ENCODE measurements around the gene ADNP. TPM values are rescaled to one million over a fixed set of nuclear protein-coding genes. Genes with fewer than 3 reads are reported as not detected.

Gene ADNP
- total RNA-seq, 4 donors from 2014 or later: 48.2 to 54.9 (median 52.7) TPM

DNA sequence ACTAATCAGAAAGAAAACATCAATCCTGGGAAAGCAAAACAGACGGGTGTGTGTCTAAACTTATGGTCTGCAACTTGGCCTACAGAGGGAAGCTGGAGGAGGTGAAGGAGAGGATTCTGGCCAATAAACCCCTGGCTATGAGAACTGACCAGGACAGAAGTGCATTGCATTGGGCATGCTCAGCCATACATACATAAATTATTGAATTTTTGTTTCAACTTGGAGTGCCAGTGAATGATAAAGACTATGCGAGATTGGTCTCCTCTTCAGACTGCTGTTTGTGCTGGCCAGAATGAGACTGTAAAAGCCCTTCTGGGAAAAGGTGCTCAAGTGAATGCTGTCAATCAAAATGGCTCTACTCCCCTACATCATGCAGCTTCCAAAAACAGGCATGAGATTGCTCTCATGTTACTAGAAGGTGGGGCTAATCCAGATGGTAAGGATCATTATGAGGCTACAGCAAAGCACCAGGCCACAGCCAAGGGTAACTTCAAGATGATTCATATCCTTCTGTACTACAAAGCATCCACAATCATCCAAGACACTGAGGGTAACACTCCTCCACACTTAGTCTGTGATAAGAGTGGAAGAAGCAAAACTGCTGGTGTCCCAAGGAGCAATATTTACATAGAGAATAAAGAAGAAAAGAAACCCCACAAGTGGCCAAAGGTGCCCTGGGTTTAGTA, 17.4 kb downstream of the ADNP start:
- TF ChIP-seq, protein P1, sequence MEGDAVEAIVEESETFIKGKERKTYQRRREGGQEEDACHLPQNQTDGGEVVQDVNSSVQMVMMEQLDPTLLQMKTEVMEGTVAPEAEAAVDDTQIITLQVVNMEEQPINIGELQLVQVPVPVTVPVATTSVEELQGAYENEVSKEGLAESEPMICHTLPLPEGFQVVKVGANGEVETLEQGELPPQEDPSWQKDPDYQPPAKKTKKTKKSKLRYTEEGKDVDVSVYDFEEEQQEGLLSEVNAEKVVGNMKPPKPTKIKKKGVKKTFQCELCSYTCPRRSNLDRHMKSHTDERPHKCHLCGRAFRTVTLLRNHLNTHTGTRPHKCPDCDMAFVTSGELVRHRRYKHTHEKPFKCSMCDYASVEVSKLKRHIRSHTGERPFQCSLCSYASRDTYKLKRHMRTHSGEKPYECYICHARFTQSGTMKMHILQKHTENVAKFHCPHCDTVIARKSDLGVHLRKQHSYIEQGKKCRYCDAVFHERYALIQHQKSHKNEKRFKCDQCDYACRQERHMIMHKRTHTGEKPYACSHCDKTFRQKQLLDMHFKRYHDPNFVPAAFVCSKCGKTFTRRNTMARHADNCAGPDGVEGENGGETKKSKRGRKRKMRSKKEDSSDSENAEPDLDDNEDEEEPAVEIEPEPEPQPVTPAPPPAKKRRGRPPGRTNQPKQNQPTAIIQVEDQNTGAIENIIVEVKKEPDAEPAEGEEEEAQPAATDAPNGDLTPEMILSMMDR (IDR thresholded peaks at IDR 0.05; ENCODE audit: low read depth): no peak

DNA sequence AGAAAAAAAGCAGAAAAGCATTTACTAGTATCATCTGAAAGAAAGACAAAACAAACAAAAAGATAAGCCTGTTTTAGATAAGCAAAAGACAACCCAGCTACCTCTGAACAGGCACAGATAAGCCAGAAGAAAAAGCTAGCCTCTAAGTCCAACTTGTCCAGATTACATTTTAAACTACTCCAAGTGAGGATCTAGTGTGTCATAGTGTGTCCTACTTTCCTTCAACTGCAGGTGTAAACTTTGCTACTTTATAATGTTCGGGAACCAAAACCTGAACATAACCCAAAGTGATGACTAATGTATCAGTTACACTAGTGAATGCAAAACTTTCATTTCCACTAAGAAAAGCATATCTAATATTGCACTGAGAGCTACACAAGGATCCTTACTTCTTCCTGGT, 19.5 kb downstream of the ADNP start:
- TF ChIP-seq, protein P1 (IDR thresholded peaks at IDR 0.05; ENCODE audit: low read depth): no peak

DNA sequence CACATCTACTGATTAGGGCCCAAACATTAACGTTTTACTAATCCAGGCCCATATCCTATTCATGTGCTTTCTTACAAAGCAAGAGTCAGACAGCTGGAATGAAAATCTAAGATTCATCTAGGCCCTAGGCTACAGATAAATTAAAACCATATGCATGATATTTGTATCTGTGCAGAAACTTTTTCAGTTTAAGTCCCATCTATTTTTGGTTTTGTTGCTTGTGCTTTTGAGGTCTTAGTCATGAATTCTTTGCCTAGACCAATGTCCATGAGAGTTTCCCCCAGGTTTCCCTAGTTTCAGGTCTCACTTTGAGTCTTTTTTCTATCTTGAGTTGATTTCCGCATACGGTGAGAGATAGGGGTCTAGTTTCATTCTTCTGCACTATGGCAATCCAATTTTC, 20.2 kb downstream of the ADNP start:
- TF ChIP-seq, protein P1 (IDR thresholded peaks at IDR 0.05; ENCODE audit: low read depth): no peak

DNA sequence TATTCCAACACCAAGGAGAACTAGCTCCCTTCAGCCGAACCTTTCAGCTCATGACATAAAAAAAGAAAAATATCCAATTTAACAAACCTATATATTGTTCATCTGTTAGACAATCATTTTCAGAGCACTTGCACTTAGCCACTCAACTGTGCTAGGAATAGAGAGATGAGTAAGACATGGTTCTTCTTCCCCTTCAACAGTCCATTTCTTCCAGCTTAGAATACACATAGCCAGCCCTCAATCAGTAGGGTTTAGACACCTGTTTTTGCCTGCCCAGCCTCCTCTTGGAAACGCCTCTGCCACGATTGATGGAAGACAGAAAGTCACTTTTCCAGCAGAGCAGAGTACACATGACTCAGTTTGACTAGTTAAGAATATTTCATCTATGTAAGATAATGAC, 21.8 kb downstream of the ADNP start:
- TF ChIP-seq, protein P1 (IDR thresholded peaks at IDR 0.05; ENCODE audit: low read depth): no peak

DNA sequence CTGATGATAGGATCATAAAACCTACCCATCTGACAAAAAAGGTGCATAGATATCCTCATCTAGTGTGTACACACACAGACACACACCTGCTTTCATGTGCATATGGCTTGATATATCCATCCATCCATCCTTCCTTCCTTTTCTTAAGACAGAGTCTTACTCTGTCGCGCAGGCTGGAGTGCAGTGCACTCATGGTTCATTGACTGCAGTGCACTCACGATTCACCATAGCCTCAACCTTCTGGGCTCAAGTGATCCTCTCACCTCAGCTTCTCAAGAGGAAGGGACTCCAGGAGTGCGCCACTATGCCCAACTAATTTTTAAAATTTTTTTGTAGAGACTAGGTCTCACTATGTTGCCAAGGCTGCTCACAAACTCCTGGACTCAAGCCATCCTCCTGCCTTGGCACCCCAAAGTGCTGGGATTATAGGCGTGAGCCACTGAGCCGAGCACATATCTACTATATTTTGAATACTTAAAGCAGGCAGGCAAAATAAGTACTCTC, 27.1 kb downstream of the ADNP start:
- TF ChIP-seq, protein P1 (IDR thresholded peaks at IDR 0.05; ENCODE audit: low read depth): no peak

DNA sequence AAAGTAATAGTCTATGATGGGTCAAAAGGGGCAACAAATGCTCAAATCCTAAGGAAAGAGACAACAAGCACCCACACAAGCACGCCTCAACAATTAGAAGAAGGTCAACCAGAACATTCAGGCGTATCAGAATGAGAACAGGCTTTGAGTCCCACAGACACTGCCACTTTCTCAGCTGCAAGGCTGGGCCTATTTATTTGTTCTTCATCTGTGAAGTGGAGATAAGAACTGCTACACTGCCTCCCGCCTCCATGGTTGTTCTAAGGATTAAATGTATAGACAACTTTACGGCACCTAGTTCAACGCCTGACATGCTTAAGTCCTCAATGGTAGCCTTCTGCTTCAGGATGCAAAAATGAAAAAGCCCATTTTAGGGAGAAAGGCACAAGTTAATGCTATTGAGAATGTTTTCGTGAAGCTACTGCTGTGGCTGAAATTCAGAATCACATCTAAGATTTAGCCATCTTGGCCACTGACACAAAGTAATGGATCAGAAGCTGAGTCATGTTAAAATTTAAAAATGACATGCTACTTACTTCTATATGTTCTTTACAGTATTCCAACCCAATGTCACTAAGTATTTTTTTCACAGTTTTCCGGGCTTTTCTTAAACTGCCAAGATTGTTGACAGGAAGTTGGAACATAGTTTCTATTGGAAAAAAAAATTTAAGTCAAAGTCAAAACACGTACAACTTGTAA, 27.7 kb downstream of the ADNP start:
- TF ChIP-seq, protein P1 (IDR thresholded peaks at IDR 0.05; ENCODE audit: low read depth): no peak

DNA sequence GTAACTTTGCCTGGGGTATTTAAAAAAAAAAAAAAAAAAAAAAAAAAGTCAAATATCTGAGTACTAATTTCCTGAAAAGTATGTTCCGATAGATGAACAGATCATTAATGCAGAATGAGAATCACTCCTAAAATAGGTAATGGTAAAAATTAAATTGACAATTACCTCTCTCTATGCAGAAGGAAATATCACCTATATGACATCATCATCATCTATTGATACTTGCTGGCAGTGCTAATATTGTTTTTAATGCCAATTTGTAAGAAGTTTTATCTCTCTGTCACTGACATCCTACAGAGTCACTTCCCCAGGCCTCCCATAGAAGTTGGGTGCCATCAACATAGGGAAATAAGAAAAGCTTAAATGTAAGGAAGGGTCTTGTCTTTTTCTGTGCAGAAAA, 29.9 kb downstream of the ADNP start:
- TF ChIP-seq, protein P1 (IDR thresholded peaks at IDR 0.05; ENCODE audit: low read depth): no peak

Measured in subcutaneous adipose tissue (tissue), 4 donors.